GM18517 (cell line): ENCODE measurements around the gene PDCD11.
"Not testable (repeated sequence)": the region's sequence is repeated elsewhere in the genome, so short reads cannot be mapped to it uniquely, and the experiment has no call there.

ENCODE experiments used
- ATAC-seq: cut with Tn5 transposase; IDR thresholded peaks from one replicate; pipeline ENCODE4 v1.9.1; 2021; ENCODE audit warnings: mild to moderate bottlenecking, moderate library complexity; ENCODE audit not compliant: unreplicated experiment

Gene PDCD11

DNA sequence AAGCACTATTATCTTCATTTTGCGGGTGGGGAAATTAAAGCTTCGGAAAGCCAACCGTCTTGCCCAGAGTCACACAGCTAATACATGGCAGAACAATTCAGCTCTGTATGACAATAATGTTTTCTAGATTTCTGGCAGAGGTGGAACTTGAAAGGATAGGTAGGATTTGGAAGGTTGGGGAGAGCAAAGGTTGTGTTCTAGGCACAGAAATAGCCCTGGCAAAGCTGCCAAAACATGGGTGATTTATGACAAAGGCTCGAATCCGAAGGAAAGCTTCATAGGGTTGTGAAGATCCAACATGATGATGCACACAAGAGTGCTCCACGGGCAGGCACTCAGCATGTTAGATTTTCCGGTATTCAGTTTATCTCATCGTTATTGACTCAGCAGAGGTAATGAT is 19.2 kb downstream of the PDCD11 start:
- no peak for ATAC-seq

DNA sequence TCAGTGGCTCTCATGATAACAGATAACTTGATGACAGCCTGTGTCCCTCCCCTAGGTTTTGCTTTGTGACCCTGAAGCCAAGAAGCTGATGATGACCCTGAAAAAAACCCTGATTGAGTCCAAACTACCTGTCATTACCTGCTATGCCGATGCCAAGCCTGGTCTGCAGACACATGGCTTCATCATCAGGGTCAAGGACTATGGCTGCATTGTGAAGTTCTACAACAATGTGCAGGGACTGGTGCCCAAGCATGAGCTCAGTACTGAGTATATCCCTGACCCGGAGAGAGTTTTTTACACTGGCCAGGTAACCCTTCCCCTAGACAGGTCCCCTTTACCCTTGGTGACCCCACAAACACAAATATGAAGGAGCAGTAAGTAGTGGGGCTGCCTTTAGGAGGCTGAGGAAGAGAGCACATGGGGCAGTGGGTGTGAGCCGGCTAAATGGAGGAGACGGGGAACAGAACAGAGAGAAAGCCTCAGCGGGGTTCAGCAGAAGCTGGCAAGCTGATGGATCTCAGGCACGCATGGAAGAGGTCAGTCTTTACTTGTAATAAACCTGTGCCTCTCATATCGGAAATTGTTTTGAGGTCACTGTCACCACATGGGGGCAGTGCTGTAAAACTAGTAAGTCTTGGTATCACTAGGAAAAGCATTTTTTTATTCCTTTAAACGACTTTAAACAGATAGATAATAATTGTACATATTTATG is 20.2 kb downstream of the PDCD11 start:
- no peak for ATAC-seq

DNA sequence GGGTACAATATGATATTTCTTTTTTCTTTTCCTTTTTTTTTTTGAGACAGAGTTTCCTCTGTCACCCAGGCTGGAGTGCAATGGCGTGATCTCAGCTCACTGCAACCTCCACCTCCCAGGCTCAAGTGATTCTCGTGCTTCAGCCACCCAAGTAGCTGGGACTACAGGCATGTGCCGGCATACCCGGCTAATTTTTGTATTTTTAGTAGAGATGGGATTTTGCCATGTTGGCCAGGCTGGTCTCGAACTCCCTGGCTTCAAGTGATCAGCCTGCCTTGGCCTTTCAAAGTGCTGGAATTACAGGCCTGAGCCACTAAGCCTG is 20.7 kb downstream of the PDCD11 start:
- ATAC-seq = not testable (repeated sequence)

- no peak for ATAC-seq
Measured at GRCh38 chr10:103417601-103418000, 21.2 kb downstream of the PDCD11 start.

DNA sequence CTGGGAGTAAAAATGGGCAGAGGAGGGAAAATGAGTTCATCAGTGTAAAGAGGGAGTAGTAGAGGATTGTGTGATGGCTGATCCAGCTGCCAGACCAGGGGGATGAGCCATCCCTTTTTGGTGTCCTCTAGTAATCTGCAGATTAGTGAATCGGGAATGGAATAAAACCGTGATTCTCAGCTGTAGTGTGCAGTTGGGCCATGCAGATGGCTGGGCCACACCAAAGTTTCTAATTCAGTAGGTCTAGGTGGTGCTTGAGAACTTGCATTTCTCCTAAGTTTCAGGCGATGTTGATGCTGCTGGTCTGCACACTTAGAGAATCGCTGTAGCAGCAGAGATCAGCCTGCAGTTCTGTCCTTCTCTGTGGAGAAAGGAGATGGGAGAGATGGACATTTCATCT is 22.7 kb downstream of the PDCD11 start:
- no peak for ATAC-seq

- no peak for ATAC-seq
Measured at GRCh38 chr10:103423748-103424147, 27.3 kb downstream of the PDCD11 start.

DNA sequence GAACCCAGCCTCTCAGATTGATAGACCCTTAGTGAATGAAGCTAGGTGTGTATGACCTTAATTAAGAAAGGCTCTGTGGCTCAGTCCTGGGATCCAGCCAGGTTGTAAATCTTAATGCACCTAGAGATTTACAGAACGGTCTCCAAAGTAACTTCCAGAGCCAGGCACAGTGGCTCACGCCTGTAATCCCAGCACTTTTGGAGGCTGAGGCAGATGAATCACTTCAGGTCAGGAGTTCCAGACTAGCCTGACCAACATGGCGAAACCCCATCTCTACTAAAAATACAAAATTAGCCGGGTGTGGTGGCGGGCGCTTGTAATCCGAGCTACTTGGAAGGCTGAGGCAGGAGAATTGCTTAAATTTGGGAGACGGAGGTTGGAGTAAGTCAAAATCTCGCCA is 31.4 kb downstream of the PDCD11 start:
- no peak for ATAC-seq

GRCh38 chr10:103428989-103429643 is 32.7 kb downstream of the PDCD11 start:
- no peak for ATAC-seq

GRCh38 chr10:103429647-103430046 is 33.2 kb downstream of the PDCD11 start:
- ATAC-seq = no peak

- ATAC-seq = no peak
Measured at GRCh38 chr10:103431902-103432301, 35.5 kb downstream of the PDCD11 start.

DNA sequence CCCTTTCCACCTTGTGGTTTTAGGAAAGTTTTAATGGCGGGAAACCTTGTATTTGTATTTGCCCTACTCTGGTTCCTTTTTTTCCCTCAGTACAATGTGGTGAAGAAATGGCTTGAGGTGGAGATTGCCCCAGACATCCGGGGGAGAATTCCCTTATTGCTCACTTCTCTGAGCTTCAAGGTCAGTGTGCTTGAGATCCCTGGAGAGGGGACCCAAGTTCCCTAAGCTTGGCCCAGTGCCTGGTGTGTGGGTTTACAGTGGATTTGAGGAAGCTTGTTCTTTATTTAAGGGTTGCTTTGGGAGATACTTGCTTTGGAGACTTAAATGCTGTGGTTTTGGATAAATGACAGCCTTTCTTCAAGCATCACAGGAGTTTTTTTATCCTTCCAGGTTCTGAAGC is 37.4 kb downstream of the PDCD11 start:
- no peak for ATAC-seq

- no peak for ATAC-seq
Measured at GRCh38 chr10:103439776-103440175, 43.4 kb downstream of the PDCD11 start.

DNA sequence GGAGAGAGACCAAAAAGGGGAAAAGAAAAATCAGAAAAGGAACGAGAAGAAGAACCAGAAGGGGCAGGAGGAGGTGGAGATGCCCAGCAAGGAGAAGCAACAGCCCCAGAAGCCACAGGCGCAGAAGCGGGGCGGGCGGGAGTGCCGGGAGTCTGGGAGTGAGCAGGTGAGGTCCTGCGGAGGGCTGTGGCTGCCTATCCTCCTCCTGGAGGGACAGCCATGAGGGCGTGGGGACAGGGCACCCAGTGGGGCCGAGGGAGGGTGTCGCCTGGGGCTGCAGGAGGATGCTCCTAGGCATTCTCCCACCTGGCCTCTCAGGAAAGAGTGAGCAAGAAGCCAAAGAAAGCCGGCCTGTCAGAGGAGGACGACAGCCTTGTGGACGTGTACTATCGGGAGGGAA is 44.0 kb downstream of the PDCD11 start:
- no peak for ATAC-seq

DNA sequence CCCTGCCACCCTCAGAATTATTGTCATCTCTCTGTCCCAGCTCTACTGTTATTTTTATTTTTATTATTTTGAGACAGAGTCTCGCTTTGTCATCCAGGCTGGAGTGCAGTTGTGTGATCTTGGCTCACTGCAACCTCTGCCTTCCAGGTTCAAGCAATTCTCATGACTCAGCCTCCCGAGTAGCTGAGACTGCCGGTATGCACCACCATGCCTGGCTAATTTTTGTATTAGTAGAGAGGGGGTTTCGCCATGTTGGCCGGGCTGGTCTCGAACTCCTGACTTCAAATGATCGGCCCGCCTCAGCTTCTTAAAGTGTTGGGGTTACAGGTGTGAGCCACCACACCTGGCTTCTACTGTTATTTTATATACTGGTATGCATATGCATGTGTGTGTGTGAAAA is 44.8 kb downstream of the PDCD11 start:
- no peak for ATAC-seq

- no peak for ATAC-seq
Measured at GRCh38 chr10:103441611-103442010, 45.2 kb downstream of the PDCD11 start.

DNA sequence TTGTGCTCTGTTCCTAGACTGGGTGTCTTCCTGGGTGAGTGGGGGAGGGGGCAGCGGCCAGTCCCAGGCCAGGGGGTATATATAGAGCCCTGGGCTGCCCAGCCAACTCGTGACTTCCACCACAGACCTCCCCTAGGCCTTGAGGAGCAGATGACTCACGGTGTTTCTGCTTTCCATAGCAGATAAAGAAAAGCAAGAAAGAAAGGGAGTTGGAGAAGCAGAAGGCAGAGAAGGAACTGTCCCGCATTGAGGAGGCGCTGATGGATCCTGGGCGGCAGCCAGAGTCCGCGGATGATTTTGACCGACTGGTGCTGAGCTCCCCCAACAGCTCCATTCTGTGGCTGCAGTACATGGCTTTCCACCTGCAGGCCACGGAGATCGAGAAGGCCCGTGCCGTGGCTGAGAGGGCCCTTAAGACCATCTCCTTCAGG is 45.6 kb downstream of the PDCD11 start:
- no peak for ATAC-seq

DNA sequence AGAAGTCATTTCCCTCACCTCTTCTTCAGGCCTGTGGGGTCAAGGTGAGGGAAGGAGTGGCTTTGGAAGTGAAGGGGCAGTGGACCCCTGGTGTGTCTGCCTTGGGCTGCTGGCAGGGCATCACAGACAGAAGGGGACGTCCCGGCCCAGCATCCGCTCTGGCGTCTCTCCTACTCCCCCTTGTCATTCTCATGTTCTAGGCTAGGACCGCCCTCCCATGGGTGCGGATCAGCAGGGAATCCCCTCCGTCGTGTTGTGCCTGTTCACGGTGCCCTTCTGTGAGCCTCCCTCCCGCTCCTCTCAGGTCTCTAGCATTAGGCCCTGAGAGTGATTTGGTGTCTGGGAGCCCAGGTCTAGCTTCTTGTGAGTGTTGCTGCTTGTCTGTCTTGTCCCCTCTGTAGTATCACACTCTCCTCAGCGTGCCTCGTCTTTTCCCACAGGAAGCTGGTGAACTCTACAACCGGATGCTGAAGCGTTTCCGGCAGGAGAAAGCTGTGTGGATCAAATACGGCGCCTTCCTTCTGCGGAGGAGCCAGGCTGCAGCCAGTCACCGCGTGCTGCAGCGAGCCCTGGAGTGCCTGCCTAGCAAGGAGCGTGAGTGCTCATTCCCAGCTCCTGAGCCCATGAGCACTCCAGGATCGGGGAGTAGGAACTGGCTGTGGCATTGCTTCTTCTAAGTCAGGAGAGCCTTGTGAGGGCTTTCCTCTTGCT is 47.2 kb downstream of the PDCD11 start:
- ATAC-seq = no peak

GRCh38 chr10:103444478-103444877 is 48.1 kb downstream of the PDCD11 start:
- ATAC-seq = no peak

DNA sequence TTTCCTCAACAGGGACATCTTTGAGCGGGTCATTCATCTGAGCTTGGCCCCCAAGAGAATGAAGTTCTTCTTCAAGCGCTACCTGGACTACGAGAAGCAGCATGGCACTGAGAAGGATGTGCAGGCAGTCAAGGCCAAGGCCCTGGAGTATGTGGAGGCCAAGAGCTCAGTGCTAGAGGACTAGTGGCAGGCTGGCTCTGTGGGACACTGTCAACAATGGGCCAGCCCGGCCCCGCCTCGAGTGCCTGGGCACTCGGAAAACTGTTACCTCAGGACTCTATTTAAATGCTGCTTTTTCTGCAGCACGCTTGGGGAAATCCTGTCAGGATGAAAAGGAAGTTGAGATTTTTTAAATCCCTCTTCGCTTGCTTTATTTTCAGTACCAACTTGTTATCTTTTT is 48.9 kb downstream of the PDCD11 start:
- no peak for ATAC-seq

- no peak for ATAC-seq
Measured at GRCh38 chr10:103445767-103446567, 49.5 kb downstream of the PDCD11 start.

- ATAC-seq = no peak
Measured at GRCh38 chr10:103447187-103447586, 50.8 kb downstream of the PDCD11 start.
